Activated T-cell treated with anti-CD3 and anti-CD28 coated beads for 4 hours (primary cell): ENCODE results near the gene SMAD6.

ENCODE experiments used
- DNase-seq: peaks from one replicate; pipeline ENCODE4 v3.0.0-alpha.2; 2020

The SMAD6 gene

DNA sequence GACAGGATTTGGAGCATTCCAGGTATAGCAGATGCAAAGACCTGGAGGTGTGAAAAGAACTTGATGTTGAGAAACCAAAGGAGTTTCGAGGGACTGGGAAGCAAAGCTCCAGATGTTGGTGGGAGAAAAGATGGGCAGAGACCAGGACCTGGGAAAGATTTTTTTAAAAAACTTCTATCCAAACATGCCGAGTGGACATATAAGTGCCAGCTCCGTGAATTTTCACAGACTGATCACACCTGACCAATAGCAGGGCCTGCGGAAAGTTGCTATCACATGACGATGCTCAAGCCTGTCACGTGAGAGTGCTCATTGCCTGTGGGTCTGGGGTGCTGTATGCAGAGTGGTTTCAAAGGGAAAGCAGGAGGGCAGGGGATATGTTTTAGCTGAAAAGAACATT lies 19.9 kb downstream of the SMAD6 start:
- DNase-seq: no peak

DNA sequence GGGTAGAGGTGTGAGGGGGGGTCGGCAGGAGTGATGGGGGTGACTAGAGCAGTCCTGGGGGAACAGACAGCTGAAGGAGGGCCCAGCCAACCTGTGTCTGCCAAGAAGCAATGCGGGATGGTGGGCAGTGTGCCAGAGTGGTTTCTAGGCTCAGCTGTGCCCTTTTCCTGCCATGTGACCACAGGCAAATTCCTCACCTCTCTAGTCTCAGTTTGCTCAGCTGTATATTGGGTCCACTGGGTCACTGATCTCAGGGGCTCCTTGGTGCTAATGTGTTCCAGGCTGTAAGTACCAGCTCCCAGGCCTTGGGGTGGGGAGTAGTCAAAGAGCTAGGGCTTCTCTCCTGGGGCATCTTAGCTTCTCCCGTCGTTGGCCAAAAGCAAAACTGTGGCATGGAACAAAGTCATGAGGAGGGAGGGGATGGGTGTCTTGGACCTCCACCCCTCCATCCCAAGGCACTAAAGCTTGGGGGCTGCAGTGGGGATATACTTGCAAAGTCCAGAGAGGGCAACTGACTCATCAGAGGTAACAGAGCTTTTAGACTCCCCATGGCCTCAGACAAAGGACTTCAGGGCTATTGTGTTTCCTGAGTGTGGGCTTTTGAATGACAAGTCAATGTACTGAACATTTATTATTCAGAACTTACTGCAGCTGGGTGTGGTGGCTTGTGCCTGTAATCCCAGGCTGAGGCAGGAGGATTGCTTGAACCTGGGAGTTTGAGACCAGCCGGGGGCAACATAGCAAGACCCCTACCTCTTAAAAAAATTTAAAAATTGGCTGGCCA lies 20.9 kb downstream of the SMAD6 start:
- DNase-seq: no peak

DNA sequence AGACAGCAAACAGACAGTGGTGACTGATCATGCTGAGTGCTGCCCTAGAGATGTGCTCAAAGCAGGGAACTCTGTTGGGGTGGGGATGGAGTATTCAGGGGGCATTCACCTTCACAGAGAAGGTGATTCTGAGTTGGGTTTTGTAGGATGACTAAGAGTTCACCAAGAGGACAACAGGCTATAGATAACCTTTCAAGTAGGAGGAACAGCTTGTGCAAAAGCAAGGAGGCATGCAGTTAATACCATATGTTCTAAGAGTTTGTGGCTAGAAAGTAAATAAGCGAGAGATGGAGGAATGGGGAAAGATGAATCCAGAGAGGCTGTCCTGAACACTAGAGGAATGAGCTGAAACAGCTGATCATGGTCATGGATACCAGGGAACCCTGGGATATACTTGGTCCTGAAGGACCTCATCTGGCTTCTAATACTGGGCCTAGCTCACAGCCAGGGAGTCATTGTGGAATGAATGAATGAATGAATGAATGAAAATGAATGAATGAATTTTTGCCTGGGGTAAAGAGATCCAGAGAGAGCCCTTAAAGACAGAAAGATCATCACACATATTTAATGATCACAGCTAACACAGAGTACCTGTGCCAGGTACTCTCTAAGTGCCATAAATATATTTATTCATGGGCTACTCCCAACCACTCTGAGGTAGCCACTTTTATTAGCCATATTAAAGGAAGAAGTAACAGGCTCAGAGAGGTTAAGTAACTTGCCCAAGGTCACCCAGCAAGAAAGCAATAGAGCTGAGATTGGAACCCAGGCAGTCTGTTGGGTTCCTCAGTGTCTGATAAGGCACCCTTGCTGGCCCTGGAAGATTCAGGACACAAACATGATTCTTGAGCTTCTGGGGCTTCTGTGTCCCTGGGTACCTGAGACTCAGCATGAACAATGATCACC lies 22.0 kb downstream of the SMAD6 start:
- no peak for DNase-seq

DNA sequence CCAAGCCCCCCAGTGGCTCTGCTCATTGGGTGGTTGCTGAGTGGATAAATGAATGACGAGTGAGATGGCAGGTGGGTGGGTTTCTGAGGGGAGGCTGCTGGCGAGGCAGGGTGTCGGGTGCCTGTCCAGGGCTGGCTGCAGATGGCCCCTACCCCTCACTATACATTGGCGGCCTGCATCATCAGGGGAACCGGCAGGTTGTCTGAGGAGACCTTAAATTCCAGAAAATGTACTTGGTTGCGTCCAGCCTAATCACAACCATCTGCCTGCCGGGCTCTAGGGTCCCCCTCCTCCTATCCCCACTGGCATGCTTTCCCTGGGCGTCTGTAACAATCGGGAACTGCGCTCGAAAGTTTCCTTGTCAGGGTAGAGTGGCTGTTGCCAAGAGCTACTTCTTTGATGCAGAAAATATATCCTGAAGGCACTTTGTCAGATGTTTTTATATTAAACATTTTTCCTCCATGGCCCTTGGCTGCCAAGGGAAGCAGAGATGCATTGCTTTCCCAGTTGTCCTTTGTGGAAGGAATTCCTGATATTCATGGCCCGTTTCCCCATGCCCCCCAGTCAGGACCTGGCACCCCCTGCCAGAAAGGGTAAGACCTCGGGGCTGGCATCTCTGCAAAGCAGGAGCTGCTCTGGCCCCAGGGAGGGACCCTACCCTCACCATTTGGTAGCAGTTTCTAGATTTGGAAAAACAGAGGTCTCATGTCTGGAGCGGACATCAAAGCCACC lies 22.9 kb downstream of the SMAD6 start:
- DNase-seq: no peak

DNA sequence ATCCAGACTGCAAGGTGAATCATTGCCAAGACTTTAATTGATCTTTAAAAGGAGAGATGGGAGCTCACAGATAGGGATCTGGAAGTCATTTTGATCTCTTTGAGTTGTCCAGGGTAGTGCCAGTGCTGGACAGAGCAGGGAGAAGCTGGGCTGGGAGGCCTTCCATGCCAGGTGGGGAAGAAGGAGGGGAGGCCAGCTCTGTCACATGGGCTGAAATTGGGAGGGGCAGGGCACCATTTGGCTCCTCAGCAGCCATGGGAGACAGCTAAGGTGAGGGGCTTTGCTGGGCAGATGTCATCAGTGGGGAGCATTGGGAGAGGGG lies 23.4 kb downstream of the SMAD6 start:
- no peak for DNase-seq

DNA sequence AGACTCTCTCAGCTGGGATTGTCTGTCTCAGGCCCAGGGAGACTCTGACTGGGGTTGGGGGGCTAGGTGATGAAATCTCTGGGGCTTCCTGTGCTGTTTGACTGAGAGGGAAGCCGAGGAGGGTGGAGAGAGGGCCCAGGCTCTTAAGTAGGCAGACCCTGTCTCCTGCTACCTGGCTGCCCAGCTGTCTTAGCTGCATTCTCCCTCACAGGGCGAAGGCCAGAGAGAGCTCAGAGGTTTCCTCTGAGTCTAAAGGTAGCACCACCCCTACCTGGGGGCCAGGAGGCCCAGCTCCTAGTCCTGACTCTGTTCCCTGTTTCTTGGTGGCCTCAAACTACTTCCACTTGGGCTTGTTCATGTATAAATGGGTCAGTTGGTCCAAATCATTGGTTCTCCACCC lies 24.4 kb downstream of the SMAD6 start:
- DNase-seq: no peak

DNA sequence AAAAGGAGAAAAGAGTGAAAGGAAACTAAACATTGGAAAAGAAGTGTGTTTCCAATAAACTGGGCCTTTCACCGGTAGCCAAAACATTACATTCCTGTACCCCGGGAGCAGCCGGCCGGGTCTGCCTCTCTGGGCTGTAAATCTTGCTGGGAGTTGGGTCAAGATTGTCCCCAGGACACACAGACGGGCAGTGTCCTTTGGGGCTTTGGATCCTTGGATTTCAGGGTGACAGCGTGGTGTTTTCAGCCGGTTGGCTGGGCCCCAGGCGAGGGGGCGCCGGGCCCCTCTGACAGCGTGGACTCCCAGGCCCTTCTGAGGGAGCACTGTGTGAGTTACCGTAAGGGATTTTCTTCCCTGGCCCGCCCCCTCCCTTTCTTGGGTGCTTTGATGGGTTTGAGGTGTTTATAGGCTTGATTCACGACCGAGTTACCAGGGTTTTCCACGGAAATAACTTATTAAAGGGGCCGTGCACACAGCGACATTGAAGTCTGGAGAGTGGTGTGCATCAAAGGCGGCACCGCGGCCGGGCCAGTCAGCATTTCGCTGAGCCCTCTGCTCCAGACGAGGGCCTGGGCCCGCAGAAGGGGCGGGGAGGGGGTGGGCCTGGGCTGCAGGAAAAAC lies 27.4 kb downstream of the SMAD6 start:
- DNase-seq: no peak

DNA sequence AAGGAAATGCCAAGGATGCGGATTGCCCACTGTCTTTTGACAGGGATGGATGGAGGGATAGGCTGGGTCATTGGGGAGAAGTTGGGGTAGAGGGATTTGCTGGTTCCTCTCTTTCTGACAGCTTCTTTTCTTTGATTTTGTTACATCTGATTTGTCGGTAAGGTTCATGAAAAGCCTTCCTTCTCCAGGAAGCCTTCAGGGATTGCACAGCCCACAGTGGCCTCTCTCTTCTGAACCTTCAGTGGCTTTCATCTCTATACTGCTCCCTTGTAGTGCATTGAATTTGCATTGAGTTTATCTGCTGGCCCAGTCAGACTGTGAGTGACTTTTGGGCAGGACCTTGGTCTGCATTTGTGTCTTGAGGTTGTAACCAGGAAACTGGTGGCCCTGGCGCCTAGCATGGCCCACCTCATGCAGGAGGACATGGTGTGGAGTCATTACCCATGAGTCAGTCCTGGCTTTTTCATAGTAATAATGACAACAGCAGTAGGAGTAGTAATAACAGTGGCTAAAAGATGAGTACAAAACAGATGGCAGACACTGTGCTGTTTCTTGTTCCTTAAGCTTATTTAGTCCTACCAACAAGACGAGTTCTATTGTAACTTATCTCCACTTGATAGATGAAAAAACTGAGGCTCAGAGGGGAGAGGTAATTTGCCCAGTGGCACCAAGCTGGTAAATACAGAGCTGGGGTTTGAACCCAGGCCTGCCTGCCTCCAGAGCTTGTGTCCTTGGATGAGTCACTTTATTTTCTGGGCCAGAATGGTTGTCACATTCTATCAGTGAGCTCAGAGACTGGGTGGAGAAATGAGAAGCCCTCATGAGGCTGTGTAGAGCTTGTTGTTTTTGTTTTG lies 28.4 kb downstream of the SMAD6 start:
- DNase-seq: no peak

DNA sequence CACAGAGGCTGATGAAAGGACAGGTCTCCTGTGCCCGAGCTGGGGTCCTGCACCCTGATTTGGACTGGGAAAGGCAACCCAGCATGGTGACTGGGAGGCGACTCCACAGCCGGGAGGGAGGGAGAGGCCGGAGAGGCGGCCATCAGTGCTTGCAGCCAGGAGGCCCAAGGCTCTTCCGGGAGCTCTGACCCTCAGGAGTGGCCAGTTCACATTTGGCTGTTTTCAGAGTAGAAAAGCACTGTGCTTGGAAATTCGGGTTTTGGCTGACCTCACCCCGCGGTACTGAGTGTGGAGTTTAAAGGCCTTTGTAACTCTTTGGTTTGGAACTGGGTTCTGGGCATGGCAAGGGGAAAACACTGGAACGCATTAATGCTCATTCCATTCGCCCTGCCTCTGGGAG lies 31.9 kb downstream of the SMAD6 start:
- no peak for DNase-seq

DNA sequence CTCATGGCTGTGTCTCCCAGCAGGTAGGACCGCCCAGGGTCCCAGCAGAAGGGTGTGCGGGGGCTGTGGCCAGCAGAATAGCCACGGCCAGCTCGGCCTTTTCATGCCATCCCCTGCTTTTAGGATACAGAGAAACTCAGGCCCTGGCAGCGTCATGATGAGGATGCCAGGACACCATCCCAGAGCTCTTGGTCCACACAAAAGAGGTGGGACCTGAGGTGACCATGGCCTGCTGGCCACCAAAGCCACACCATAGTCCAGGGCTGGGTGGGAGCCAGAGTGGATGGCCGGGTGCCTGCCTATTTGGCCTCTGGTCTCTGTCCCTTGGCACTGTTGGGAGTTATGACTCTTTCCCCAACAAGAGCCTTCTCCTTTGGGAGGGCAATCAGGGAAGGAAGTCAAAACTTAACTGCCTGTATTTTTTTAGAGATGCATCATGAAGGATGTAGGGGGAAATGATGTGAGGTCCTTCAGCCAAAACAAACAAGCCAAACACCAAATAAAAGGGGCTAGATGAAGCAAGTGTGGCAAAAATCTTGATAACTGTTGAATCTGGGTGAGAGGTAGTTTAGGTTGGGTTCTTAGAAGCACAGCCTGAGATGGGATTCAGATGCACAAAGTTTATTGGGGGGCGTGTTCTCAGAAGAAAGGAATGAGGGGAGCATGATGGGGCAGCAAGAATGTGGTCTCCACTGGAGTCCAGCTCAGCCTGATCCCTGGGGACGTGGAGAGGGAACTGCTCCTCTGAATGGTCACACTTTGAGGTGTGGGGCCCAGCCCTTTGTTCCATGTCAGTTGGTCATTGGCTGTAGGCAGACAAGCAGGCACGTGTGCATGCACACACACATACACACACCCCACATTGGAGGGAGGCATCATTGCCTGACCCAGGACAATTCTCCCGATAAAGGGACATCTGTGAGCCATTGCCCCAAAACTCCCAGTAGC lies 33.2 kb downstream of the SMAD6 start:
- DNase-seq: no peak

DNA sequence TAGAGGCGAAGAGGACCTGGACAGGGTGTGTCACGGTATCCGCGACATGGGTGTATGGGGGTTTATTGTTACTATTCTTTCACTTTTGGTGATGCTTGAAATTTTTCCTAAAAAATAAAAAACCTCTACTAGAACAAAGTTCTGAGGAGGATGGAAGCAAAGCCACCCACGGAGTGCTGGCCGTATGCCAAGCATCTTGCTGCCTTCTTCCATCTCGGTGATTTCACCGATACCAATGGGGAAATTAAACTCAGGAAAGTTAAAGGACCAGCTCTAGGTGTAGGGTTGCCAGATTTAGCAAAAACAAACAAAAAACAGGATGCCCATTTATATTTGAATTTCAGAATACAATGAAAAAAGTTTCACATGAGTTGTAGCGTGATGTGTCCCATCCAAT lies 33.9 kb downstream of the SMAD6 start:
- DNase-seq: no peak

DNA sequence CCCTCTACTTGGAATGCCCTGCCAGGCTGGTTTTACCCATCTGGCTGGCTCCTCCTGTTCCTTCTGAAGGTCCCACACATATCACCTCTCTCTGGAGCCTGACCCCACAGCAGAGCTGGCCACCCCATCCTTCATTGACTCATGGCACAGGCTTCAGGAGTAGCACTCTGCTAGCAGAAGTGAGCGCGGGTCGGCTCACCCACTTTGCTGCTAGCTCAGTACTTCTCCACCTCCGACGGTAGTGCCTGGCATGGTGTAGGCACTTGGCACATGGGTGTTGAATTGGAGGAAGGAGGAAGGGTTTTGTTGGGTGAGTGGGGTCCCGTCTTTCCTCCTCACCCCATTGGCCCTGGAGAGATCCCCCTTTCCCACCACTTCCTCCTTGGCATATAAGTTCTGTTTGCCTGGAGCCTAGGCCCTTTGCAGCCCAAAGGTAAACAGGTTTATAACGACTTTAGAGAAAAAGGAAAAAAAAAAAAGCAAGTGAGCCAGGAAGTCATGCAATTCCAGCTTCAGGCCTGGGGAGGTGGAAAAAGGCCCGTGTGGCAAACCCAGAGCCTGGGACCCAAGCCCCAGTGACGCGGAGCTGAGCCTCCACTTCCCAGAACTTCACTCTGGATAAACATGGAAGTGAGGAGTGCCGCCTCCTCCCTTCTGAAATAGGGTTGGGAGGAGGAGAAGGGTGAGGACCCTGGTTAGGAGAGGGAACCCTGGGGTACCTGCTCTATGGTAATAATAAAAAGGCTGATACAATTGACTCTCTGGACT lies 35.4 kb downstream of the SMAD6 start:
- no peak for DNase-seq

DNA sequence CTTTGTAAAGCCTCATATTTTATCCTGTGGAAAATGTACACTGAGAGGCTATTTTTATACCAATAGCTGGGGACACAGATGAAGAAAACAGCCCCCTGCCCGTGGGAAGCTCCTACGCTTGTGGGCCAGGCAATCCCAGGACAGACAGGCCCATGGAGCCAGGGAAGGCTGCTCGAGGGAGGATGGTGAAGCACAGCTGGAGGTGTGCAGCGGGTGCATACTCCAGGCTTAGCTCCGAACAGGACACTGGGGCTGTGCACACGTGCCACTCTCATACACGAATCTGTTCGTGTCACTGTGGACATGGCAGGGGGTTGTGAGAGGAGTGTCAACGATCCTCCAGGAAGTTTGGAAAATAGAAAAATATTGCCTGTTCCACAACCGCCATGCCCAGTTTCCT lies 36.1 kb downstream of the SMAD6 start:
- no peak for DNase-seq

DNA sequence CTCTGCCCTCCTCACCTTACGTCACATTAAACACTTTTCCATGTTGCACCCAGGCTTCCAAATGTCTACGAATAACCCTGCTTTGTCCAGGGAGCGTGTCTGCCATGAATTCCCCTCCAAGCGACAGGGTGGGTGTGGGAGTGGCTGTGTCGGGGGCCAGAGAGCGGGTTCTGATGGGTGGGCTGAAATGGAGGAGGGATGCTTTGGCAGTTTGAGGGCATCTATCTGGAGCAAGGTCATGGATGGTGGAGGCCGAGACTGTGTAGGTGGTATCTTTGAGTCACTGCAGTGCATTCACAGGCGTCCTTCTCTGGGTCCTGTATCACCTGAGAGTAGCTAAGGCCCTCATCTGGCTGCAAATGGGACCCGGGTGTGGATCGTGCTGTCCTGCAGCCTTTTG lies 36.6 kb downstream of the SMAD6 start:
- no peak for DNase-seq

DNA sequence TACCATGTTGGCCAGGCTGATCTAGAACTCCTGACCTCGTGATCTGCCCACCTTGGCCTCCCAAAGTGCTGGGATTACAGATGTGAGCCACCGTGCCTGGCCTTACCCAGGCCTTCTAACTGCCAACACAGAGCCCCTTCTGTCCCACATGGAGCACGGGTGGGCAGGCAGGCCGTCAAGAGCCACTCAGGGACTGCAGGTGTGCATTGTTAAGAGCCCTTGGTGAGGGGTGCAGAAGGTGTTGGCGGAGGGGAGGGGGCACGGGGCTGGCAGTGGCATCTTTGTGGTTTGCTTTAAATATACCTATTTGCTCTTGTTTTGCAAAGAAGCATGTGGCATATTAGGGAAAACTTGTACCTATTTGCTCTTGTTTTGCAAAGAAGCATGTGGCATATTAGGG lies 37.3 kb downstream of the SMAD6 start:
- no peak for DNase-seq

DNA sequence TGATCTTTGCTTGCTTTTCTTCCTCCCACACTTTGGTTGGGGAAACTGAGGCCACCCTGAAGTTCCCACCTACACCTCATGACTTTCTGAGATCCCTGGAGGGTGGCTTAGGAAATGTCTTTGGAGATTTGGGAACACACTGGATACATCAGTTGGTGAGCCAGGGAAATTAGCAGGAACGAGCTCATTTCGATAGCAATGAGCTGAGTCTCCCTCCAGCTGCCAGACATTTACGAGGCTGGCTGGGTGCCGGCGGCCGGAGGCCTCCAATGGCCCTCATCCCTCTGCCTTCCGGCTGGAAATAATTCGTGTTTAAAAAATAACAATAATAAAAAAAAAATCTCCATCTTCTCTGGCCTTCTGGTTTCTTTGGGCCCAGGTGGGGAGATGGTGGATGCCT lies 38.8 kb downstream of the SMAD6 start:
- no peak for DNase-seq

DNA sequence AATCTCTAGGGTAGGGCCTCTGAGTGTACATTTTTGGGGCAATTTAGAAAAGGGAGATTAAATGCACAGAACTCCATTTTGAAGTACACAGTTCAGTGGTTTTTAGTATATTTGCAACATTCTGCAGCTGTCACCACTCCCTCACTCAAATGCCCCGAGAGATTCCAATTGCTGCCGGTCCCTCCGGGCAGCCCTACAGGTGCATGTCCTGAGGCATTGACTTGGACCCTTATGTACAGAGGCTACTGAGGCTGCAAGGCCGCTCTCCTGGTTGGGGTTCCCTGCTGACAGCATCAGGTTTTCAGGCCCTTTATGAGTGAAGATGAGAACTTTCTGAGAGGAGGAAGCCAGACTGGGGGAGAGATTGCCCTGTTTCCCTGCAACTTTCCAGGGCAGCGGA lies 39.6 kb downstream of the SMAD6 start:
- no peak for DNase-seq

DNA sequence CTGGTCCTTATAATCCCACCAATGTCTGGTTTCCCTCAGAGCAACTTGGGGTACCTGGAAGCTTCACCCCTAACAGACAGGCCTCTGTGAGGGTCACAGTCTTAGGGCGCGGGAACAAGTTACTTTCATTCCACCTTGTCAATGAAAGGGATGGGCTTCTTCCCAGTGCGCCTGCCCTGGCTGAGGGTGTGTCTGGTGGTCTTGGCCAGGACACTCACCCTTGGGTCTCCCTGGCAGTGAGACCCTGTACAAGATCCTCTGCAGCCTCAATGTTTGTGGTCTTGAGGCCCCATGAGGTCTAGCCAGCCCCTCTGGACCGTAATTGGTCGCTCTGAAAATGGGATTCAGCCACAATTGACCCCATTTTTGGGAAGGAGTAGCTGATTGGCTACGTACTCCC lies 40.2 kb downstream of the SMAD6 start:
- DNase-seq: no peak

DNA sequence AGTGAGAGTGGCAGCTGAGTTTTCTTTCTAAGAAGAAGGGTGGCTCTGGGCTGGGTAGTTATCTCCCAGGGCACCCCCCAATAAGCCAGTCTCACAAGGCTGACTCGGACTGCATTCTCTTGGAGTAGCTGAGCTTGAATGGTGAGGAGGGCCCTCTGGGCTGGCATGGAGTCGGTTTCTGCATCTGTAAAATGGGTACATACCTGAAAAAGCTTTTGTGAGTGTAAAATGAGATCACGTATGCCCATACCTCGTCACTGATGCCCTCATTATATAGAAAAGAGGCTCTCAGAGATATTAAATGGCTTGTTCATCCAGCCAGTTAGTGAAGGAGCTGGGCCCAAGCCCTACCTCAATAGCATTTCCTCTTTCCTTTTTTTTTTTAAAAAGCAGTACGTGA lies 41.2 kb downstream of the SMAD6 start:
- DNase-seq: no peak
